ENCODE data around the gene ADGRG6.
"Not testable (repeated sequence)": the region's sequence is repeated elsewhere in the genome, so short reads cannot be mapped to it uniquely, and the experiment has no call there.

ADGRG6 gene

DNA sequence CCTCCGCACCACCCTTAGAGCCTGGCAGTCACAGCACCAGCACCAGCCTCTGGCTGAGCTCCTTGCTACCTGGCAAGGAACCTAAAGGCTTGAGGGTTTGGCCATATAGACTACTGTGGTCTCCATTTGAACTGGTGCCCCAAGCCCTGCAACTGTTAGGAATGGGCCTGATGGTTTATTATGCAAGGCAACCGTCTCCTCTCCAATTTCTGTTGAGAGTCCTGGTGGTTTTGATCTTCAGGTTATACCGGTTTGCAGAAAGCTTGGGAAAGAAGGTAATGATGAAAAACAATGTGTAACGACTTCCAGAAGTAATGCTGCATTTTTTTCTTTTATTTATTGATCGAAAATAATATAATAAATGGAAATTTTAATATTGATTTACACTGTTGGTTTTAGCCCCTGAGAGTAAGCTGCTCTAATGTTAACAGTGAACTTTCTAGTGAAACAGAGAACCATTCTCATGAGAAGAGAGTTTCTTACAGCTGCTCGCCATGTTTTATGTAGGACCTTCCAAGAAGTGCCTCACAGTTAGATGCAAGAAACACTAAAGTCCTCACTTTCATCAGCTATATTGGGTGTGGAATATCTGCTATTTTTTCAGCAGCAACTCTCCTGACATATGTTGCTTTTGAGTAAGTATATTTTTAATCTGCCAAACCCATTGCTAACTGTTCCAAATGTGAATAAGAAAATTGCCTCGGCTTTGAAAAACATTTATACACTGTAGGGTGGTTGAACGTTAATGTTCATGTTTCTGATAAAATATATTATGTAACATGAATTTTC is 112.8 kb downstream of the ADGRG6 start:
- no peak for DNase-seq

DNA sequence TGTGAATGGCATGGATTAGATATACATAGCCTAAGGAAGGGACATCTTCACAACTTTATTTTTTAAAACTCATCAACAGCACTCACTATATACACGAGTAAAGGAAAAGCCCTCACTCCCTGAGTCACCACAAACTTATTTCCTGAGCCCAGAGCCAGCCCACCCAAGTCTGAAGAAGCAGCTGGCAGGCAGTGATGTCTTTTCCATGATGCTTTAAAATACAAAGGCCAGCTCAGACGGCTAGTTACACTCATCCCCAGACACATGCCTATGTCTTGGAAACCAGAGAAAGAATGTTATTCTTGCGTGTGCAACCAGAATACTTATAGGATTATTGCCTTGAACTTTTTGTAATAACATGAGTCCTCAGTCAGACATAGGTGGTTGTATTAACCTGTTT is 114.4 kb downstream of the ADGRG6 start:
- no peak for DNase-seq

DNA sequence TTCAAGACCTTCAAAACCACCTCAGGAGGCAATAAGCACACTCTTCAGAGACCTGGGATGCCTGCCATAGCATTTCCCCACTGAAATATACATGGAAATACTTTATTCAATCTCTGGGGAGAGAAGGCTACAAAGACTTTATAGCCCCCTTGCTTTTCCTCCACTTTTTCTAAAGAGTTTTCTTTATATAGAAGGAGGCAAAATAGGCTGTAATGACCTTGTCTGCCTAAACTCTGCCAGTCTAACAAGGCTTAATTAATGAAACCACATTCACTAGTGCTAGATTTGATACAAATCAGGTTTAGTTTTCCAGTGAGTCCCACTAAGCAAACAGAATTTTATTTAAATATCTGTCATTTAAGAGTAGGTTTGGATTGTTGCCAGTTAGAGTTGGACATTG is 114.9 kb downstream of the ADGRG6 start:
- DNase-seq, result no peak

DNA sequence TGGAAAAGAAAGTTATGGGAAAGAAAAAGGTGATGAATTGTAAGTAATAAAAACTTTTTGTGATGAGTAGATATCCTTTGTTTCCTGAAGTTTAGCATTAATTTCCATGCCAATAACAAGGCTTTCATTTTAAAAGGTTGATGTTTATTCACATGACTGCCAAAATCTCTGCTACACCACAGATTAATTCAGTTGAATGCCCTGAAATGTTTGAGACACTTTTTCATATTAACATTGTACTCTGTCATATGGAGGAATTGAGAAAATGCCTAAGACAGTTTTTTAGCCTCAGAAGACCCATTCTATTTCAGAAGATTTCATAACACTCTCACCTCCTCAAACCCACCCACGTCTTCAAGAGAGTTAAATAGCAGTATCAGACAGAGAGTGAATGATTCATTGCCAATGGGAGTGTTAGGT is 115.5 kb downstream of the ADGRG6 start:
- no peak for DNase-seq

DNA sequence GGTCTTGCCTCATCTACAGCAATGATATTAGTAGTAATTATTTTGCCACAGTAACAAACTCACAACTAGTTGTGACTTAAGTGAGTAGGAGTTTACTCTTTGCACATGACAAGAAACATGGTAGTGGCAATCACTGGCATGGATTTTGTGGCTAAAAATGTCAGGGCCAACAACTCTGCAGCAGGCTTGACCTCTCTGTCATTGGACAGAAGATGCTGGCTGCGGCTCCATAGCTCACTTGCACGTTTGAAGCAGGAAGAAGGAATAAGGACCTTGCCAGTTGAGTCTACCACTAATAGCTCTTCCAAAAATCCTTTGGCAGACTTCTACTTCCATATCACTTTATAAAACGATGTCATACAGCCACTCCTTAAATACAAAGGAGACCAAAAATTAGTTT is 117.3 kb downstream of the ADGRG6 start:
- DNase-seq, result no peak

DNA sequence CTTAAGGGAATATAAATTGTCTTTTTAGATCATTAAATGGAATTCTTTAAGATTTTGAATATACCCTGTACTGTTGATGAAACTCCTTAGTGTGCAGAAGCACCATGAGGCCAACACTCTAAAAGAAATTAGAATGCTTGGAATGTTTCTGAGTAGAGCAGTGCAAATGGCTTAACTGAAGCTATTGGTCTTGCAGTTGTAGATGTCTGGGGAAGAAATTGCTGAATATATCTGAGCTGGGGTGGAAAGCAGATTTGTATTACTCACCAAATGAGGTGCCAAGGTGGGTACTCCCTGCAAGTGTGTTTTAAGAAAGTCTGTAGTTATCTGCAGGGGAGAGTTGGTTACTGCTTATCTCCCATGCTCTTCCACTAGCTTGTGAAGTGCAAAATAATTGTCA is 119.0 kb downstream of the ADGRG6 start:
- no peak for DNase-seq

DNA sequence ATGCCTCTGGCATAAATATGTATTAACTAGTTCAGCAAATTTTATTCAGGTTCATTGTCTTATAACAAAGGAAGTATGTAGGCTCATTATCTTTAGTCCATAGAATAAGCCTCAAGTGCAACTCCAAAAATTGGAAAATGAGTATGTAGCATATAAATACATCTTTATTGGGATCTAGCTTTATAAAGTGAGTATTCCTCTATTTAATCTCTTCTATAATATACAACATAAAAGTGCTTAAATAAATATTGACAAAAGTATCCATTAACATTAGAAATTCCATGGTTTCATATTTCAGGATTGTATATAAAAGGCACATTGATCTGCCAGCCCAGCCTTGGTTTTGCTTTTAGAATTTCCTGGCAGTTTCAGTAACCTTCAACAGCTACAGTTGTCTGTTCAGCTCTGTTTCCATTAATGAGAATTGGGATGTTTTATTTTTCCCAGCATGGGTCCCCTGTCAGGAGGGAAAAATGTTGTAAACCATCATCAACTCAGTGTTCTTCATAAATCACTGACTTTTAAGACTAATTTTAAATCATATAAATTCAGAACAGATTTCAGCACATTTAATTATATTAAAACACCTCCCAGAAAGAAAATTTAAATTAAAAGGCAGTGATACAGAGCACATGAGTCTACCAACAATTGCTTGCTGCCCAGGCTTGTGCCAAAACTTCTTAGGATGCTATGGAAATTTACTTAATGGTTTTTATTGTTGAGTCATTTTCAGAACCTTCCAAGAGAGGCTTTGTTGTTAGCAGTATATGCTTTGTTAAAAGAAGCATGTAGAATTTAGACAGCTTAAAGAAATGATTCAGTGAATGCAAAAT is 119.7 kb downstream of the ADGRG6 start:
- no peak for DNase-seq

DNA sequence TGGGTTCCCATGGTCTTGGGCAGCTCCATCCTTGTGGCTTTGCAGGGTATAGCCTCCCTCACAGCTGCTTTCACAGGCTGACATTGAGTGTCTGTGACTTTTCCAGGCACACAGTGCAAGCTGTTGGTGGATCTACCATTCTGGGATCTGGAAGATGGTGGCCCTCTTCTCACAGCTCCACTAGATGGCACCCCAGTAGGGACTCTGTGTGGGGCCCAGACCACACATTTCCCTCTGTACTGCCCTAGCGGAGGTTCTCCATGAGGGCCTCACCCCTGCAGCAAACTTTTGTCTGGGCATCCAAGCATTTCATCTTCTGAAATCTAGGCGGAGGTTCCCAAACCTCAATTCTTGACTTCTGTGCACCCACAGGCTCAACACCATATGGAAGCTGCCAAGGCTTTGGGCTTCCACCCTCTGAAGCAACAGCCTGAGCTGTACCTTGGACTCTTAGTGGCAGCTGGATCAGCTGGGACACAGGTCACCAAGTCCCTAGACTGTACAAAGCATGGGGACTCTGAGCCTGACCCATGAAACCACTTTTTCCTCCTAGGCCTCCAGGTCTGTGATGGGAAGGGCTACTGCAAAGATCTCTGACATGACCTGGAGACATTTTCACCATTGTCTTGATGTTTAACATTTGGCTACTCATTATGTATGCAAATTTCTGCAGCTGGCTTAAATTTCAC is 124.8 kb downstream of the ADGRG6 start:
- DNase-seq, result not testable (repeated sequence)

DNA sequence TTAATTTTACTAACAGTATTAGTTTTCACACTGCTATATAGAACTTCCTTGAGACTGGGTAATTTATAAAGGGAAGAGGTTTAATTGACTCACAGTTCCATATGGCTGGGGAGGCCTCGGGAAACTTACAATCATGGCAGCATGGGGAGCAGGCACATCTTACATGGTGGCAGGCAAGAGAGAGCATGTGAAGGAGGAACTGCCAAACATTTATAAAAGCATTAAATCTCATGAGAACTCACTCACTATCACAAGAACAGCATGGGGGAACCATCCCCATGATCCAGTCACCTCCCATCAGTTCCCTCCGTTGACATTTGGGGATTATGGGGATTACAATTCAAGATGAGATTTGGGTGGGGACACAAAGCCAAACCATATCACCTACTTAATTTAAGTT is 126.7 kb downstream of the ADGRG6 start:
- not testable (repeated sequence) for DNase-seq

DNA sequence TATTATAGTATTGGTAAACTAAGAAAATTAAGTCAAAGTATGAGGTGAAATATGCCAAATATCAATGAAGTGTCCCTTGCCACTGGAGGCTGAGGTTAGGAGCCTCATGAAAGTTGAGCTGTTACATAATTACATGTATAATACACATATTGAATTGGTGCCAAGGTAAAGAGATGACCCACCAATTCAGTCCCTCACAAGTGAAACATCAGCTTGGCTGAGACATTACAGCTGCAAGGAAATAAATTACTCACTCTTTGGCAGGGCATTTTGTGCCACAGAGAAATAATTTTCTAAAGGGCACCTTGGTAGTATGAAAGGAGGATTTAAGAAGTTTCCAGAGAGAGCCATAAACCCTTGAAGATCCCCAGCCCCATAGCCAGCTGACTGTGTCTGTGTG is 127.4 kb downstream of the ADGRG6 start:
- no peak for DNase-seq

DNA sequence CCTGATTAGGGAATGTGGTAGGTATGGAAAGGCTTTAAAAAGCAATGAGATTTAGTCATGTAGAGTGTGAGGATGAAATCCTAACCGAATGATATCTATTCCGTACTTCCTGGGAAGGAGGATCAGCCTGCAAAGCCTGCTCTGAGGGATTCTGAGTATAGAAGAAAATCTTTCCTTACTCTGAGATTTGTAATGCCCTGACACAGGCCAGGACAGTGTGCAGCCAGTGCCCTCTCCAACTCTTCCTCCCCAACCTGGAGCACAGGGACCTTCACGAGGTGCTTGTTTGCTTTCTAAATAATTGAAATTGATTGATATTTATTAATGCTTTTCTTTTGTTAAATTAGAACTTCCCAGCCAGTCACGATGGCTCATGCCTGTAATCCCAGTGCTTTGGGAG is 131.6 kb downstream of the ADGRG6 start:
- no peak for DNase-seq

DNA sequence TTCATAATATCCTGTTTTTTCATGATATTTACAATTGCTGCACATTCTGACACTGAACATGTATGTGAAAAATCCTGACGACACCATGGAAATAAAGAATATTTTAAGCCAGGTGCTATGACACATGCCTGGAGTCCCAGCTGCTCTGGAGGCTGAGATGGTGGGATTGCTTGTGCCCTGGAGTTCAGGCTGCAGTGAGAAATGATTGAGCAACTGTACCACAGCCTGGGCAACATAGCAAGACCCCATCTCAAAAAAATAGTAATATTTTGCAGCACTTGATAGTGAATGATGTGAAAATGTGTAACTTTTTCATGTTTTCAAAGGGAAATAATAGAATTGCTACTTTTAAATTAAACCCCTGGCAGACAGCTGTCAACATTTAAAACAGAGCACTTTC is 137.1 kb downstream of the ADGRG6 start:
- DNase-seq, result no peak

DNA sequence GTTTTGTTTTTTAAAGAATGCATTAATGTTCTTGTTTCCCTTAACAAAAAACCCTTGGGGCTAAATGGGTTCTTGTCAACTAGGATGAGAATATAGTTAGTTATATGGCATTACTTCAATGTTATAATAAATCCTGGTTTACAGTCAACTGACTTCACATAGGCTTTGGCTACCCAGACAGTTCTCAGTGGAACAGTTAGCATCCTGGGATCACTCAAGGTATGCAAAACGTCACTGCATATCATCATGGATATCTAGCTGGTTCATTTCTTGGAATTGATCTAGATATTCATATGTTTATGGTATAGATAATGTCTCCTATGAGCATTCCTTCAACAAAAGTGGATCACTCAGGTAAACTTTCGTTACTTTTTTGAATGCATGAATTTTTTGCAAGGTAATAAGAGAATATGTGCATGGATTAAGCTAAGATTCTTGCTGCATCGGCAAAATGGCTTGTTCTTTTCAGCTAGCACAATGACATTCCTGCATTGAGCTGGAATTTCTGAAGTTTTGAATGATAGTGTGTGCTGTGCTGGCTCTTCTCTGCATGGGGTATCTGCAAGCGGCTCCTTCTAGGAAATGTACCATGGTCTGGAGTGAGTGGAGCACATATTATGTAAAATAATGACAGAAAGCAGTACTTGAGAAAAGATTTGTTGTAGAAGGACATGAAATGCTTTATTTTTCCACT is 138.9 kb downstream of the ADGRG6 start:
- no peak for DNase-seq

DNA sequence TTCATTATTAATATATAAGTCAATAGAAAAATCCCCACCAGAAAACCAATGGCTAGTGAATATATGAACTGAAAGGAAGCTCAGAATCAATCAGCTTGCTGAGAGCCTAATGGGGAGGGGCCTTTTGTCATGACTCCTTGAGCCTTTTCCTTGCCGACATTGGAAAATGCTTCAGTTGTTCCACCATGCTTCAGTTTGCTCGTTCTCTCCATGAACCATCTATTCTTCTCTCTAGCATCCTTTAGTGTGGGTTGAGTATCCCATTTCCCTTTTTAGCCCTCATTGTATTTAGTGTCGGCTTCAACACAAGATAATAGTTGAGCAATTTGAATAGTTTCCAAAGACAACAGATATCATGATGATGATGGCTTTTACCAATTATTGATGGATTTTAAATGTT is 139.9 kb downstream of the ADGRG6 start:
- no peak for DNase-seq

DNA sequence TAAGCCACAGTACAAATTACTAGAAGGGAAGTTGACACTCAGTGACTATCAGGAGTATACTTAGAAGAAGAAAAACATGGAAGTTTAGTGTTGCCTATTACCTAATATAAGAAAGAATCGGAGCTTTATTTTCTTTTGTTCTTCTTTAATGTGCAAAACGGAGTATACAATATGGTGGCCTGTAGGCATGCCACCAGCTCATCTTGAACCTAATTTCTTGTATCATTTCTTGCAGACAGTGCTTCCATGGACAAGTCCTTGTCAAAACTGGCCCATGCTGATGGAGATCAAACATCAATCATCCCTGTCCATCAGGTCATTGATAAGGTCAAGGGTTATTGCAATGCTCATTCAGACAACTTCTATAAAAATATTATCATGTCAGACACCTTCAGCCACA is 141.3 kb downstream of the ADGRG6 start:
- DNase-seq, result no peak

DNA sequence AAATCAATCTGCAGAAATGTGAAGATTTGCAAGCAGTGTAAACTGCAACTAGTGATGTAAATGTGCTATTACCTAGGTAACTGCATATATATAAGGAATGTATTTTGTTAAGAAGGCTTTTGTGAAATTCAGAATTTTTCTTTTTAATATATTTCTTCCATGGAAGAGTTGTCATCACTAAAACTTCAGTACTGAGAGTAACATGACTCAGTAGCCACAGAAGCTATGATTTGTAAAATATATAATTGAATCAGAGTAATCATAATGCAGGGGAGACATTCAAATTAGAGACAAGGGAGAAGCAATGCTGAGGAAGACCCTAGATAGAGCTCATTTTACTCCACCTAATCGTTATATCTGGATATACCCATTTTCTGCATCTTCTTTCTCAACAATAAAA is 141.7 kb downstream of the ADGRG6 start:
- DNase-seq, result no peak

DNA sequence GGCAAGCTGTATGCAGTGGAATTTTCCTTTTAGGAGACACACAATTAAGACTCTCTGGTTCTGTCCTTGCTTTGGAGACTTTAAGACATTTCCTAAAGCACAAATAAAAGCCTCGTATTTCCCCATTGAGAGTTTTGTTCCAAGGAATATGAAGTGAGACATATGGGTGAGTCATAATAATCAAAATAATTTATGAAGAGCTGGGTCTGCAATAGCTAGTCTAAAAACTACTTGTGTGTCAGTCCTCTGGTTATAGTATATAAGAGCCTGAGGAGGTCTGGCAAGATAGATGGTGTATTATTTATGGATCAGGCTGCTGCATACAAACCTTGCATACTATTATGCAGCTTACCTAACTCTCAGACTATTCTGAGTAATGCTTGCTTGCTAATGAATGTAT is 142.6 kb downstream of the ADGRG6 start:
- DNase-seq, result no peak

DNA sequence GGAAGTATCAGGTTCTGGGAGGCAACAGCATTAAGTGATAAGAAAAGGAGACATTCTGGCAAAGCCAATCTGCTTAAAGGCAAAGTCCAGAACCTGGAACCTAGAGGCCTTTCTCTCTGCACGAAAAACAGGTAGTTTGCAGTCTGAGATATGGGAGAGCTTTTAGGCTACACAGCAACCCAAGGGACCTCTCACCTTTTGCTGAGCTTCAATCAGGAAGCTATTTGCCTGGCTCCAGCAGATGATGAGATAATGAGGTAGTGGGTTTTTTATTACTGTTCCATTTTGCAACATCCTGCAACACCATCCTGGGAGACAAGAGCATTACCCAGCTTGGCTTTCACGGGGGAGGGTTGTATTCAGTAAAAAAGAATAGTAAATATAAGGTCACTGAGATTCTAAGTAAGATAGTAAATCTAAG is 143.1 kb downstream of the ADGRG6 start:
- no peak for DNase-seq

DNA sequence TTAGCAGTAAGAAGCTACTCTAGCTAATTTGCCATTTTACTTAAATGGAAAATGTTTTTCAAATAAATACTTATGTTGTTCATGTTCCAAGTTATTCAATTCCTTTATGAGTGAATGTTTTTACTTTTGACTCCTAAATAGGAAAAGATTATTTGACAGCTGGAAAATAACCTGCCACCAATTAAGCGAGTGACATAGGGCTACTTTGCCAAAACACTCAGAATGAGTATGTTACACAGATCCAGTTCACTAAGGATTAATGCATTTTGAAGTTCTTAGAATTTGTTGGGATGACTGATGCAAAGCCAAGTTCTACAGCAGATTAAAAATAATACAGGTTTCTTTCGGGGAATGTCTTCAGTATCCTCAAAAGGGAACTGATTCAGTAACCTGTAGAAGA is 144.4 kb downstream of the ADGRG6 start:
- no peak for DNase-seq

DNA sequence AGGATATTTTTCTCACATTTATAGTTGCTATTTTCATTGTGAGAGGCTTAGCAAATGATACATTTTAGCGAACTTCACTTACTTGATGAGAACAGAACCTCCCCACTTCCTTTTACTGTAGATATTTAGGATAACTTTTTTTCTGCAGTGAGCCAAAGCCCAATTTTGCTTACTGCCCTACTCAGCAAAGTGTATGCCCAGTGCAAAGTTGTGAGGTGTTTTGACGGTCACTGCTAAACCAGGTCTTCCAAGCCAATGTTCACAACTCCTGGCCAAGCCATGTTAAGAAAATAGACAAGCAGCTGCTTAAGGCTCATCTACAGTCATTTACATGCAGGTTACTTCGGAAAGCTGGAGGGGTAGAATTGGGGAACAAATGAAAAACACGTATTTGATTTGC is 144.8 kb downstream of the ADGRG6 start:
- DNase-seq, result no peak

DNA sequence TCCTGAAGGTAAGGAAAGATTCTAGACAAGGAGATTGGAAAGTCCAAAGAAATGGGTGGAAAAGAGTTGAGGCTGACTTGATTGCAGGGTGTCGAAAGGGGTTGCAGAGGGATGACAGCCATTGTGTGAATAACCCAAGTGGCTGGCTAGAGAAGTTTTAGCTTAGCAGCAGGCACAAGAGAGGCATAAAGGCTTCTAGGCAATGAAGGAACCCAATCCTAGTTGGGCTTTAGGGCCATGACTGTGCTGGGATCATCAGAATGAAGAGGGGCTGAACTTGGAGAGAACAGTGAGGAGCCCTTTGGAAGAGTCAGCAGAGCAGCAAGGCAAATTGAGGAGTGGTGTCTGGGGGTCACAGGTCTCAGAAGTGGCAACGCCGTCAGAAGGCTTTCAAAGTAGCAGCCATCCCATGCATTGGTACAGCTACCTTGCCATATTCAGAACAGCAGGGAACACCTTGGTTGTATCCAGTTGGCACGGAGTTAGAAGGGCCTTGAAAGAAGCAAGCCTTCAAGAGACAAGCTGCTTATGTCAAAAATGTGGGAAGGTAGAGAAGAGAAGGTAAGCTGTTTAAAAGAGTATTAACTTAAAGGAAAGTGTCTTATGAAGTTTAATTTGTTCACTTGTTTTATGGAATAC is 146.4 kb downstream of the ADGRG6 start:
- no peak for DNase-seq

DNA sequence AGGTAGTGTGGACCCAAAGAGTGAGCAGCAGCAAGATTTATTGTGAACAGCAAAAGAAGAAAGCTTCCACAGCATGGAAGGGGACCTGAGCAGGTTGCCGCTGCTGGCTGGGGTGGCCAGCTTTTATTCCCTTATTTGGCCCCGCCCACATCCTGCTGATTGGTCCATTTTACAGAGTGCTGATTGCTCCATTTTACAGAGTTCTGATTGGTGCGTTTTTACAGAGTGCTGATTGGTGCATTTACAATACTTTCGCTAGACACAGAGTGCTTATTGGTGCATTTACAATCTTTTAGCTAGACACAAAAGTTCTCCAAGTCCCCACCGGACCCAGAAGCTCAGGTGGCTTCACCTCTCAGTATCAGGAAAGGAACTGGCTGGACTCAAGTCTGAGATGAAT is 149.0 kb downstream of the ADGRG6 start:
- not testable (repeated sequence) for DNase-seq

DNA sequence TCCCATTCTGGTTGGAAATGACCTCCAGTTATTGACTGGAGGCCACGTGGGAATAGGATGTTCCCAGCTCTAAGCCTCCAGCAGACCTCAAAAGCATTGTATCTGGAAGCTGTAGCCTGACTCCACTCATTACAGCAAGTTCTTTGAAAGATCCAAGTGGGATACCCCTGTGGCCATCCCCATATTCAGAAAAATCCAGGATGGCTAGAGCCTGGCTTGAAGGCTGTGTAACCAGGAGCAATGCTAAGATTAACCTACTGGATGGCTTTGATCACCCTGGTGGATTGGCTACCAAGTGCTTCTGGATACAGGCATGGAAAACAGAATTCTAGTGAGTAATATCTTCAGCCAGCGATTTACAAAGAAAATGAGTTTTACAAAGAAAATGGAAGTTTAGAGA is 151.2 kb downstream of the ADGRG6 start:
- no peak for DNase-seq

Measured in NCI-H526 treated with DMSO at 0.1 percent for 48 hours (cell line).